HepG2 (cell line): Measurements from ENCODE around the gene LYSET. TPM values are rescaled to one million over a fixed set of nuclear protein-coding genes. Genes with fewer than 3 reads are reported as not detected.
"Not testable (repeated sequence)": the region's sequence is repeated elsewhere in the genome, so short reads cannot be mapped to it uniquely, and the experiment has no call there.

Experiments used
- ATAC-seq: fragments of 200-7000 bp; cut with Tn5 transposase; 3 replicates; pipeline ENCODE4 v1.9.1; 2020; ENCODE audit warnings: mild to moderate bottlenecking, moderate library complexity
- BruUV-seq: library from RNA; stranded (reverse); fragments of 400-500 nt; replicated peaks from 2 replicates; lab custom pipeline; 2021; lab: Mats Ljungman, UMichigan
- CTCF ChIA-PET: fragments of 300-600 bp; formaldehyde crosslinking; extraction: SDS; loops from one replicate; lab custom pipeline; 2021; ENCODE audit warnings: low total read pairs, inconsistent platforms, low intra/inter-chr PET ratio; lab: Yijun Ruan, JAX
- POLR2A ChIA-PET: fragments of 350-600 bp; sonication (Branson Sonifier 250); formaldehyde crosslinking; loops from one replicate; lab custom pipeline; 2020; ENCODE audit warnings: antibody characterized with exemption, inconsistent platforms; lab: Yijun Ruan, JAX
- DNase-seq: peaks from one replicate; pipeline ENCODE4 v3.0.0-alpha.2; 2015; ENCODE audit warnings: low spot score
- FAIRE-seq: peaks from 3 replicates; lab custom pipeline; 2011; peaks lifted over from hg19 to GRCh38; lab: Jason Lieb, UNC
- H2AFZ ChIP-seq: one replicate; pipeline ENCODE4 v1.6.1; 2011; ENCODE audit warnings: low read length, inconsistent platforms
- H3K27ac ChIP-seq: fragments of 300-600 bp; 3 replicates; pipeline ENCODE4 v1.8.0; 2011; ENCODE audit warnings: mixed run types, mild to moderate bottlenecking, mixed read lengths, low read length, inconsistent platforms; ENCODE audit not compliant: insufficient read depth; ENCODE audit errors: extremely low read length
- H3K27me3 ChIP-seq, 2 experiments: fragments of 200-600 bp in 1 of 2; 2 replicates in 1 of 2; 3 replicates in 1 of 2; pipeline versions ENCODE4 v1.6.0 to v1.8.0; 2011; ENCODE audit warnings: low read length in 2 of 2, mild to moderate bottlenecking in 2 of 2, moderate library complexity in 2 of 2, inconsistent platforms in 1 of 2; ENCODE audit not compliant: insufficient read depth in 2 of 2, control insufficient read depth in 1 of 2
- H3K36me3 ChIP-seq, 2 experiments: fragments of 200-600 bp in 1 of 2; replicated peaks in 1 of 2; 2 replicates in 1 of 2; 3 replicates in 1 of 2; pipeline versions ENCODE4 v1.5.1 to v1.8.0; 2011; ENCODE audit warnings: low read length in 2 of 2, inconsistent platforms in 1 of 2; ENCODE audit not compliant: insufficient read depth in 2 of 2, control insufficient read depth in 1 of 2
- H3K4me1 ChIP-seq: 2 replicates; pipeline ENCODE4 v1.5.1; 2012; ENCODE audit warnings: low read length, inconsistent platforms; ENCODE audit not compliant: insufficient read depth
- H3K4me2 ChIP-seq: 2 replicates; pipeline ENCODE4 v1.6.0; 2011; ENCODE audit warnings: low read depth, low read length, inconsistent platforms
- H3K4me3 ChIP-seq, 3 experiments: fragments of 200-600 bp in 1 of 3; sonication (generic), shearing (Covaris generic) in 1 of 3; replicated peaks in 1 of 3; 2 replicates each; pipeline ENCODE4 v1.5.1; 2011 to 2016; ENCODE audit warnings: low read length in 3 of 3, inconsistent platforms in 2 of 3, low read depth in 2 of 3, mild to moderate bottlenecking in 2 of 3, control low read depth in 1 of 3, mixed read lengths in 1 of 3; ENCODE audit not compliant: insufficient read depth in 1 of 3
- H3K79me2 ChIP-seq: one replicate; pipeline ENCODE4 v1.6.1; 2011; ENCODE audit warnings: low read length, inconsistent platforms; ENCODE audit not compliant: insufficient read depth
- H3K9ac ChIP-seq: 2 replicates; pipeline ENCODE4 v1.6.0; 2011; ENCODE audit warnings: mild to moderate bottlenecking, low read depth, low read length, inconsistent platforms; ENCODE audit not compliant: insufficient read depth
- H3K9me3 ChIP-seq: 2 replicates; pipeline ENCODE4 v1.5.1; 2012; ENCODE audit warnings: mild to moderate bottlenecking, low read length
- H4K20me1 ChIP-seq: 2 replicates; pipeline ENCODE4 v1.6.0; 2011; ENCODE audit warnings: inconsistent platforms, mild to moderate bottlenecking, low read length, moderate library complexity; ENCODE audit not compliant: insufficient read depth
- MAFK ChIP-seq, 2 experiments: IDR thresholded peaks in 1 of 2; conservative IDR thresholded peaks in 1 of 2; 2 replicates each; pipeline ENCODE4 v1.6.1; 2011; ENCODE audit warnings: improper control_type of control experiment in 2 of 2, low read length in 2 of 2
- RAD51 ChIP-seq: fragments of 450-650 bp; IDR thresholded peaks from 2 replicates; pipeline ENCODE4 v1.6.1; 2016; ENCODE audit warnings: borderline replicate concordance
- ZKSCAN8 ChIP-seq: IDR thresholded peaks from 2 replicates; pipeline ENCODE4 v1.6.1; 2016; ENCODE audit warnings: borderline replicate concordance, missing genetic modification reagents, missing compliant biosample characterization
- ZNF143 ChIP-seq: sonication (generic); formaldehyde crosslinking; IDR thresholded peaks from 2 replicates; pipeline ENCODE4 v1.4.0; 2020; ENCODE audit warnings: missing genetic modification reagents
- ZNF430 ChIP-seq: sonication (generic); formaldehyde crosslinking; IDR thresholded peaks from 2 replicates; pipeline ENCODE4 v1.9.0; 2021; ENCODE audit warnings: mild to moderate bottlenecking, missing genetic modification reagents
- WGBS: methylation state at CpG from one replicate; pipeline ENCODE4 v1.1.6; 2017; ENCODE audit warnings: low lambda C conversion rate; 5-methylcytosine and 5-hydroxymethylcytosine counted together
- in situ Hi-C: cut with HindIII; loops from 2 replicates; pipeline ENCODE4 v1.10.0; 2017; ENCODE audit warnings: low pct_unique_long_range_greater_than_20kb; ENCODE audit not compliant: extremely low pct_ligation_motif_present
- intact Hi-C: fragments of 100-400 bp; cut with micrococcal nuclease; formaldehyde crosslinking; loops from one replicate; pipeline ENCODE4 v1.10.0; 2022; ENCODE audit not compliant: unreplicated experiment
- polyA plus RNA-seq, 8 experiments: library from polyadenylated mRNA; depleted of rRNA in 3 of 8; stranded (reverse) in 7 of 8; unstranded in 1 of 8; fragments of >200 nt; fragmentation: Illumina TruSeq in 4 of 8; extraction: Trizol in 4 of 8; gene quantifications; 2 replicates each; pipeline versions ENCODE4 v1.2.1 to v1.2.3, GENCODE V29; 2011 to 2016; ENCODE audit warnings: low read depth in 4 of 8, missing spikeins in 1 of 8, mixed read lengths in 1 of 8; ENCODE audit not compliant: insufficient read depth in 1 of 8
- total RNA-seq, 5 experiments: library from RNA; depleted of rRNA; stranded (reverse); fragments of >200 nt; fragmentation: Illumina TruSeq; extraction: Trizol; gene quantifications; 2 replicates each; pipeline ENCODE4 v1.2.3, GENCODE V29; 2016; ENCODE audit warnings: low read depth in 1 of 5

The LYSET gene
- total and polyA plus RNA-seq, 2 of the 13 experiments (the other 11 are each of a cell fraction or from before 2014, with no cell fraction given) = 19.1 to 36.6 TPM

DNA sequence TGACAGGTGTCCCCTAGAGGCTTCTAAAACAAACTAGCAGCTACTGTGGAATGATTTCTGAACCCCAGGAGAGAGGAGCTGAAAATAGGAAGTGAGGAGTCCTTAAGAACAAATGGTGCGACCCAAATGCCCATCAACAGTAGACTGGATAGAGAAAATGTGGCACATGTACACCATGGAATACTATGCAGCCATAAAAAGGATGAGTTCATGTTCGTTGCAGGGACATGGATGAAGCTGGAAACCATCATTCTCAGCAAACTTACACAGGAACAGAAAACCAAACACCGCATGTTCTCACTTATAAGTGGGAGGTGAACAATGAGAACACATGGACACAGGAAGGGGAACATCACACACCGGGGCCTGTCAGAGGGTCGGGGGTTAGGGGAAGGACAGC, 48.0 kb downstream of the LYSET start:
- CTCF ChIA-PET = interaction anchor here (1.3 kb wide), 1 partner anchor 311 kb away, joined by 4 read pairs; no protein-coding TSS in a partner anchor
- H3K4me3 ChIP-seq, FAIRE-seq, H3K9ac ChIP-seq, H3K4me2 ChIP-seq, POLR2A ChIA-PET, H3K27me3 ChIP-seq, H3K79me2 ChIP-seq, ATAC-seq, H3K36me3 ChIP-seq, H3K27ac ChIP-seq, H4K20me1 ChIP-seq, intact Hi-C loops, DNase-seq, BruUV-seq, H2AFZ ChIP-seq, H3K9me3 ChIP-seq: not testable (repeated sequence)
- in situ Hi-C loops = loop anchor here (10.0 kb wide), 1 partner anchor 312 kb away; no protein-coding TSS in a partner anchor
- WGBS = 40% methylated on average over 5 of the region's 5 CpGs
- peaks cover 14% of the 10 kb centered on the region; the same call in 1 of the 2 replicates for H3K4me1 ChIP-seq

GRCh38 chr14:93234798-93235197, 49.7 kb downstream of the LYSET start:
- no peaks in the 10 kb centered on the region for H3K27me3 ChIP-seq
- no peaks in the 10 kb centered on the region for H3K9me3 ChIP-seq
- 34% methylated on average over 10 of the region's 10 CpGs for WGBS
- H3K9ac ChIP-seq = no peak overlapping the region
- H4K20me1 ChIP-seq = no peaks in the 10 kb centered on the region
- in situ Hi-C loops = loop anchor here (10.0 kb wide), 1 partner anchor 310 kb away; no protein-coding TSS in a partner anchor
- FAIRE-seq (no peak), DNase-seq (no peak), ATAC-seq (peak; percentile 54)
- no peaks in the 10 kb centered on the region for H3K36me3 ChIP-seq
- intact Hi-C loops = no loop called here
- peak overlapping the region; percentile 47 for H3K4me2 ChIP-seq
- H3K4me1 ChIP-seq = peaks cover 14% of the 10 kb centered on the region; the same call in 1 of the 2 replicates
- no peak overlapping the region for H2AFZ ChIP-seq
- CTCF ChIA-PET = no interaction called here
- no TSS peak for BruUV-seq
- TF ChIP-seq ZNF143 (CRISPR knock-in tag) = no peak
- peak in 1 of 2 experiments; percentile 9; a peak in 1 of 4 replicates for TF ChIP-seq MAFK (conservative IDR thresholded peaks at IDR 0.05 in 1 of 2, IDR thresholded peaks at IDR 0.05 in 1 of 2; ENCODE audit: low read length in 2 of 2)
- no peak for TF ChIP-seq RAD51
- no peak for TF ChIP-seq ZNF430 (CRISPR knock-in tag)
- TF ChIP-seq ZKSCAN8 = no peak
- H3K27ac ChIP-seq = no peak overlapping the region
- POLR2A ChIA-PET = no interaction called here
- H3K79me2 ChIP-seq = no peaks in the 10 kb centered on the region
- H3K4me3 ChIP-seq = no peak overlapping the region; a peak in 1 of 6 replicates

Other genes starting within 250 kb of the LYSET start
- gene ITPK1, start 69.4 kb upstream of the LYSET start, total RNA-seq (2016; rRNA removed; fragmentation: Illumina TruSeq; extraction: Trizol) = 20.5 and 28.1 TPM in 2 replicates
- gene ITPK1, start 69.4 kb upstream of the LYSET start, polyA plus RNA-seq (2011; rRNA removed) = 47.5 and 64.2 TPM in 2 replicates
- gene MOAP1, start 420 bp upstream of the LYSET start, total RNA-seq (2016; rRNA removed; fragmentation: Illumina TruSeq; extraction: Trizol) = 14.6 and 14.9 TPM in 2 replicates
- gene MOAP1, start 420 bp upstream of the LYSET start, polyA plus RNA-seq (2011; rRNA removed) = 47.0 and 48.6 TPM in 2 replicates
- gene GON7, start 21.7 kb downstream of the LYSET start, total RNA-seq (2016; rRNA removed; fragmentation: Illumina TruSeq; extraction: Trizol) = 28.0 and 45.9 TPM in 2 replicates
- 8.9 and 11.9 TPM in 2 replicates for gene GON7, start 21.7 kb downstream of the LYSET start, polyA plus RNA-seq (2011; rRNA removed)
- gene UBR7, start 21.9 kb downstream of the LYSET start, total RNA-seq (2016; rRNA removed; fragmentation: Illumina TruSeq; extraction: Trizol) = 19.7 and 35.5 TPM in 2 replicates
- gene UBR7, start 21.9 kb downstream of the LYSET start, polyA plus RNA-seq (2011; rRNA removed) = 8.5 and 11.0 TPM in 2 replicates
- gene BTBD7, start 147.7 kb downstream of the LYSET start, total RNA-seq (2016; rRNA removed; fragmentation: Illumina TruSeq; extraction: Trizol) = 15.2 and 19.9 TPM in 2 replicates
- gene BTBD7, start 147.7 kb downstream of the LYSET start, polyA plus RNA-seq (2011; rRNA removed) = 9.7 and 11.6 TPM in 2 replicates
- not detected in 2 replicates for gene COX8C, start 161.9 kb downstream of the LYSET start, total RNA-seq (2016; rRNA removed; fragmentation: Illumina TruSeq; extraction: Trizol)
- gene COX8C, start 161.9 kb downstream of the LYSET start, polyA plus RNA-seq (2011; rRNA removed) = not detected in 2 replicates
- not detected in 2 replicates for gene UNC79, start 245.6 kb downstream of the LYSET start, total RNA-seq (2016; rRNA removed; fragmentation: Illumina TruSeq; extraction: Trizol)
- under 0.01 and 0.03 TPM in 2 replicates for gene UNC79, start 245.6 kb downstream of the LYSET start, polyA plus RNA-seq (2011; rRNA removed)